K562 (cell line): ENCODE data around the gene SAPCD1. TPM values are rescaled to one million over a fixed set of nuclear protein-coding genes. Genes with fewer than 3 reads are reported as not detected.

Experiments used
- ARID4B ChIP-seq: sonication (generic); formaldehyde crosslinking; IDR thresholded peaks from 2 replicates; pipeline ENCODE4 v1.8.0; 2022; ENCODE audit warnings: mild to moderate bottlenecking, missing genetic modification reagents
- CAMTA2 ChIP-seq: fragments of 250-450 bp; sonication (Bioruptor Pico); conservative IDR thresholded peaks from 2 replicates; pipeline ENCODE4 v1.5.1; 2022
- EHMT2 ChIP-seq: fragments of 450-650 bp; IDR thresholded peaks from 2 replicates; pipeline ENCODE4 v1.6.1; 2018; ENCODE audit warnings: antibody characterized with exemption
- ESRRB ChIP-seq: fragments of 250-450 bp; sonication (Bioruptor Pico); IDR thresholded peaks from 2 replicates; pipeline ENCODE4 v1.5.0; 2020; ENCODE audit warnings: mild to moderate bottlenecking, moderate library complexity, borderline replicate concordance
- FOSL1 ChIP-seq: fragments of 200-800 bp; sonication (Bioruptor generic); conservative IDR thresholded peaks from 2 replicates; pipeline ENCODE4 v1.6.1; 2016; ENCODE audit warnings: missing genetic modification characterization, missing compliant biosample characterization
- HDAC2 ChIP-seq: fragments of 450-650 bp; IDR thresholded peaks from 2 replicates; pipeline ENCODE4 v1.6.1; 2016; ENCODE audit warnings: mild to moderate bottlenecking
- MED1 ChIP-seq: sonication (generic); formaldehyde crosslinking; IDR thresholded peaks from 2 replicates; pipeline ENCODE4 v1.8.1; 2023; ENCODE audit warnings: missing genetic modification reagents, borderline replicate concordance
- NONO ChIP-seq, 2 experiments: fragments of 200-400 bp in 1 of 2; fragments of 450-650 bp in 1 of 2; formaldehyde crosslinking in 1 of 2; IDR thresholded peaks; 2 replicates each; pipeline ENCODE4 v1.6.1; 2017; ENCODE audit warnings: low read depth in 2 of 2, mild to moderate bottlenecking in 2 of 2, moderate library complexity in 2 of 2, low read length in 1 of 2
- PHTF2 ChIP-seq: fragments of 250-450 bp; sonication (Bioruptor Pico); IDR thresholded peaks from 2 replicates; pipeline ENCODE4 v1.5.0; 2021; ENCODE audit warnings: mild to moderate bottlenecking
- ZNF263 ChIP-seq: sonication (generic); formaldehyde crosslinking; IDR thresholded peaks from 2 replicates; pipeline ENCODE4 v1.8.0; 2022; ENCODE audit warnings: mild to moderate bottlenecking, missing genetic modification reagents, borderline replicate concordance
- ZNF282 ChIP-seq: sonication (generic); formaldehyde crosslinking; IDR thresholded peaks from 2 replicates; pipeline ENCODE4 v1.8.1; 2023; ENCODE audit warnings: missing genetic modification reagents
- ZNF57 ChIP-seq: fragments of 450-650 bp; formaldehyde crosslinking; IDR thresholded peaks from 2 replicates; pipeline ENCODE4 v1.4.0; 2020; ENCODE audit warnings: mild to moderate bottlenecking, moderate library complexity
- ZNF592 ChIP-seq: fragments of 450-650 bp; IDR thresholded peaks from 2 replicates; pipeline ENCODE4 v1.6.1; 2017; ENCODE audit warnings: antibody characterized with exemption, mild to moderate bottlenecking
- ZNF830 ChIP-seq: fragments of 250-450 bp; sonication (Bioruptor Pico); IDR thresholded peaks from 2 replicates; pipeline ENCODE4 v1.5.0; 2021; ENCODE audit warnings: mild to moderate bottlenecking
- polyA plus RNA-seq, 8 experiments: library from polyadenylated mRNA; depleted of rRNA in 4 of 8; stranded (reverse) in 5 of 8; unstranded in 3 of 8; fragments of >200 nt; fragmentation: Nextera tagmentation in 2 of 8; fragmentation: Illumina TruSeq in 1 of 8; extraction: Ambion mirVana in 2 of 8; extraction: Trizol in 1 of 8; gene quantifications; 2 replicates each; pipeline versions ENCODE4 v1.2.1 to v1.2.3, GENCODE V29; 2011 to 2014; ENCODE audit warnings: inconsistent platforms in 1 of 8, missing spikeins in 1 of 8
- total RNA-seq, 7 experiments: library from RNA; depleted of rRNA in 6 of 7; stranded (reverse); fragments of >200 nt in 6 of 7; fragmentation: Illumina TruSeq in 2 of 7; extraction: Trizol in 2 of 7; gene quantifications; 2 replicates each; pipeline versions ENCODE4 v1.2.1 to v1.2.3, GENCODE V29; 2011 to 2021; ENCODE audit warnings: low replicate concordance in 1 of 7
- TF ChIP-seq, protein P1 (sequence below): sonication (generic); IDR thresholded peaks from 2 replicates; pipeline ENCODE4 v1.6.1; 2016
- TF ChIP-seq, protein P2 (sequence below): fragments of 250-450 bp; sonication (Bioruptor Pico); IDR thresholded peaks from 2 replicates; pipeline ENCODE4 v1.9.0; 2021; ENCODE audit warnings: mild to moderate bottlenecking

Gene SAPCD1
- total and polyA plus RNA-seq, 9 of the 15 experiments (the other 6 are each of a cell fraction or from before 2014, with no cell fraction given), result 2.6 to 30.2 (median 7.4) TPM

- TF ChIP-seq CAMTA2 (CRISPR knock-in tag) (peak; percentile 56; the same call in 1 of the 2 replicates), ESRRB (no peak), ZNF282 (CRISPR knock-in tag) (peak; percentile 85; the same call in 1 of the 2 replicates), HDAC2 (peak; percentile 87), ZNF592 (peak; percentile 95), FOSL1 (tag) (peak; percentile 64), ARID4B (peak; percentile 99), ZNF830 (0 out of 2 replicates have a peak, but pooled peaks have one; percentile 78), NONO (IDR thresholded peaks at IDR 0.05; ENCODE audit: low read depth in 2 of 2, low read length in 1 of 2) (peak; percentile 18 to 98; a peak in 2 of 4 replicates), EHMT2 (no peak; the same call in 1 of the 2 replicates), PHTF2 (CRISPR knock-in tag) (no peak), MED1 (no peak), ZNF263 (CRISPR knock-in tag) (peak; percentile 63; the same call in 1 of the 2 replicates), ZNF57 (CRISPR knock-in tag) (no peak)
- TF ChIP-seq, protein P1, sequence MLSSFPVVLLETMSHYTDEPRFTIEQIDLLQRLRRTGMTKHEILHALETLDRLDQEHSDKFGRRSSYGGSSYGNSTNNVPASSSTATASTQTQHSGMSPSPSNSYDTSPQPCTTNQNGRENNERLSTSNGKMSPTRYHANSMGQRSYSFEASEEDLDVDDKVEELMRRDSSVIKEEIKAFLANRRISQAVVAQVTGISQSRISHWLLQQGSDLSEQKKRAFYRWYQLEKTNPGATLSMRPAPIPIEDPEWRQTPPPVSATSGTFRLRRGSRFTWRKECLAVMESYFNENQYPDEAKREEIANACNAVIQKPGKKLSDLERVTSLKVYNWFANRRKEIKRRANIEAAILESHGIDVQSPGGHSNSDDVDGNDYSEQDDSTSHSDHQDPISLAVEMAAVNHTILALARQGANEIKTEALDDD, result peak; percentile 55; the same call in 1 of the 2 replicates
- TF ChIP-seq, protein P2, sequence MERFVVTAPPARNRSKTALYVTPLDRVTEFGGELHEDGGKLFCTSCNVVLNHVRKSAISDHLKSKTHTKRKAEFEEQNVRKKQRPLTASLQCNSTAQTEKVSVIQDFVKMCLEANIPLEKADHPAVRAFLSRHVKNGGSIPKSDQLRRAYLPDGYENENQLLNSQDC (CRISPR knock-in tag), result no peak; the same call in 1 of the 2 replicates
Observed at GRCh38 chr6:31795616-31796298, 33.3 kb downstream of the SAPCD1 start, which contains the start of gene VARS1 (continued).
